Gastrocnemius medialis (tissue), 4 donors: Measurements from ENCODE around the gene MITD1.
"Not testable (repeated sequence)": the region's sequence is repeated elsewhere in the genome, so short reads cannot be mapped to it uniquely, and the experiment has no call there.

Experiments
- POLR2A ChIP-seq, 2 donors: fragments of 450-650 bp; IDR thresholded peaks; one replicate each; pipeline ENCODE4 v1.6.1; 2017; ENCODE audit warnings: antibody characterized with exemption in 2 of 2, mild to moderate bottlenecking in 2 of 2, moderate library complexity in 2 of 2
- TF ChIP-seq, protein P1 (sequence below), 5 experiments: fragments of 450-650 bp in 3 of 5; fragments of 200-600 bp in 2 of 5; sonication (generic) in 2 of 5; IDR thresholded peaks in 4 of 5; conservative IDR thresholded peaks in 1 of 5; 1 replicate in 4 of 5; 2 replicates in 1 of 5; pipeline ENCODE4 v1.5.1; 2016 to 2019; ENCODE audit warnings: antibody characterized with exemption in 5 of 5, mild to moderate bottlenecking in 3 of 5, moderate library complexity in 3 of 5

DNA sequence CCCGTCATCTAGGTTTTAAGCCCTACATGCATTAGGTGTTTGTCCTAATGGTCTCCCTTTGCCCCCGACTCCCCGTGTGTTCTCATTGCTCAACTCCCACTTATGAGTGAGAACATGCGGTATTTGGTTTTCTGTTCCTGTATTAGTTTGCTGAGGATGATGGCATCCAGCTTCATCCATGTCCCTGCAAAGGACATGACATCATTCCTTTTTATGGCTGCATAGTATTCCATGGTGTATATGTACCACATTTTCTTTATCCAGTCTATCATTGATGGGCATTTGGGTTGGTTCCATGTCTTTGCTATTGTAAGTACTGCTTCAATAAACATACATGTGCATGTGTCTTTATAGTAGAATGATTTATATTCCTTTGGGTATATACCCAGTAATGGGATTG is 11.5 kb upstream of the MITD1 start:
- TF ChIP-seq, protein P1, sequence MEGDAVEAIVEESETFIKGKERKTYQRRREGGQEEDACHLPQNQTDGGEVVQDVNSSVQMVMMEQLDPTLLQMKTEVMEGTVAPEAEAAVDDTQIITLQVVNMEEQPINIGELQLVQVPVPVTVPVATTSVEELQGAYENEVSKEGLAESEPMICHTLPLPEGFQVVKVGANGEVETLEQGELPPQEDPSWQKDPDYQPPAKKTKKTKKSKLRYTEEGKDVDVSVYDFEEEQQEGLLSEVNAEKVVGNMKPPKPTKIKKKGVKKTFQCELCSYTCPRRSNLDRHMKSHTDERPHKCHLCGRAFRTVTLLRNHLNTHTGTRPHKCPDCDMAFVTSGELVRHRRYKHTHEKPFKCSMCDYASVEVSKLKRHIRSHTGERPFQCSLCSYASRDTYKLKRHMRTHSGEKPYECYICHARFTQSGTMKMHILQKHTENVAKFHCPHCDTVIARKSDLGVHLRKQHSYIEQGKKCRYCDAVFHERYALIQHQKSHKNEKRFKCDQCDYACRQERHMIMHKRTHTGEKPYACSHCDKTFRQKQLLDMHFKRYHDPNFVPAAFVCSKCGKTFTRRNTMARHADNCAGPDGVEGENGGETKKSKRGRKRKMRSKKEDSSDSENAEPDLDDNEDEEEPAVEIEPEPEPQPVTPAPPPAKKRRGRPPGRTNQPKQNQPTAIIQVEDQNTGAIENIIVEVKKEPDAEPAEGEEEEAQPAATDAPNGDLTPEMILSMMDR (IDR thresholded peaks at IDR 0.05 in 4 of 5, conservative IDR thresholded peaks at IDR 0.05 in 1 of 5): not testable (repeated sequence)
- not testable (repeated sequence) for TF ChIP-seq POLR2A (IDR thresholded peaks at IDR 0.05)
